Measurements from ENCODE around the gene PARK7. TPM values are rescaled to one million over a fixed set of nuclear protein-coding genes. Genes with fewer than 3 reads are reported as not detected.
A peak's percentile ranks its signal among the peaks of the same experiment; 100 is the strongest.

PARK7 gene
- total RNA-seq, 1 experiment from 2014 or later: 370 TPM

DNA sequence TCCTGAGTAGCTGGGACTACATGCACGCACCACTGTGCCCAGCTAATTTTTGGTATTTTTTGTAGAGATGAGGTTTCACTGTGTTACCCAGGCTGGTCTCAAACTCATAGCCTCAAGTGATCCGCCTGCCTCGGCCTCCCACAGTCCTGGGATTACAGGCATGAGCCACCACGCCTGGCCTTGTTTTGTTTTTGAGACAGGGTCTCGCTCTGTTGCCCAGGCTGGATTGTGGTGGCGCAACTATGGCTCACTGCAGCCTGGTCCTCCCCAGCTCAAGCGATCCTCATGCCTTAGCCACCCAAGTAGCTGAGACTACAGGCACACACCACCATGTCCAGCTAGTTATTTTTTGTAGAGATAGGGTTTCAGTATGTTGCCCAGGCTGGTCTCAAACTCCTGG is 26.0 kb downstream of the PARK7 start:
- no peaks in the 10 kb centered on the region for H3K9me3 ChIP-seq (ENCODE audit: control insufficient read depth in 1 of 2, insufficient read depth in 1 of 2, low read depth in 1 of 2, low read length in 2 of 2)
- TF ChIP-seq, protein P1, sequence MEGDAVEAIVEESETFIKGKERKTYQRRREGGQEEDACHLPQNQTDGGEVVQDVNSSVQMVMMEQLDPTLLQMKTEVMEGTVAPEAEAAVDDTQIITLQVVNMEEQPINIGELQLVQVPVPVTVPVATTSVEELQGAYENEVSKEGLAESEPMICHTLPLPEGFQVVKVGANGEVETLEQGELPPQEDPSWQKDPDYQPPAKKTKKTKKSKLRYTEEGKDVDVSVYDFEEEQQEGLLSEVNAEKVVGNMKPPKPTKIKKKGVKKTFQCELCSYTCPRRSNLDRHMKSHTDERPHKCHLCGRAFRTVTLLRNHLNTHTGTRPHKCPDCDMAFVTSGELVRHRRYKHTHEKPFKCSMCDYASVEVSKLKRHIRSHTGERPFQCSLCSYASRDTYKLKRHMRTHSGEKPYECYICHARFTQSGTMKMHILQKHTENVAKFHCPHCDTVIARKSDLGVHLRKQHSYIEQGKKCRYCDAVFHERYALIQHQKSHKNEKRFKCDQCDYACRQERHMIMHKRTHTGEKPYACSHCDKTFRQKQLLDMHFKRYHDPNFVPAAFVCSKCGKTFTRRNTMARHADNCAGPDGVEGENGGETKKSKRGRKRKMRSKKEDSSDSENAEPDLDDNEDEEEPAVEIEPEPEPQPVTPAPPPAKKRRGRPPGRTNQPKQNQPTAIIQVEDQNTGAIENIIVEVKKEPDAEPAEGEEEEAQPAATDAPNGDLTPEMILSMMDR (IDR thresholded peaks at IDR 0.05 in 2 of 3, conservative IDR thresholded peaks at IDR 0.05 in 1 of 3; ENCODE audit: borderline replicate concordance in 1 of 3, insufficient read depth in 1 of 3, low read depth in 2 of 3, low read length in 2 of 3): no peak
- no peak for TF ChIP-seq EGR1 (IDR thresholded peaks at IDR 0.05; ENCODE audit: low read depth)
- no peak for TF ChIP-seq CEBPB (IDR thresholded peaks at IDR 0.05; ENCODE audit: low read depth)
- TF ChIP-seq FOSL1 (IDR thresholded peaks at IDR 0.05; ENCODE audit: low read depth): no peak
- TF ChIP-seq, protein P2, sequence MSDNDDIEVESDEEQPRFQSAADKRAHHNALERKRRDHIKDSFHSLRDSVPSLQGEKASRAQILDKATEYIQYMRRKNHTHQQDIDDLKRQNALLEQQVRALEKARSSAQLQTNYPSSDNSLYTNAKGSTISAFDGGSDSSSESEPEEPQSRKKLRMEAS (IDR thresholded peaks at IDR 0.05): no peak
- TF ChIP-seq, protein P3, sequence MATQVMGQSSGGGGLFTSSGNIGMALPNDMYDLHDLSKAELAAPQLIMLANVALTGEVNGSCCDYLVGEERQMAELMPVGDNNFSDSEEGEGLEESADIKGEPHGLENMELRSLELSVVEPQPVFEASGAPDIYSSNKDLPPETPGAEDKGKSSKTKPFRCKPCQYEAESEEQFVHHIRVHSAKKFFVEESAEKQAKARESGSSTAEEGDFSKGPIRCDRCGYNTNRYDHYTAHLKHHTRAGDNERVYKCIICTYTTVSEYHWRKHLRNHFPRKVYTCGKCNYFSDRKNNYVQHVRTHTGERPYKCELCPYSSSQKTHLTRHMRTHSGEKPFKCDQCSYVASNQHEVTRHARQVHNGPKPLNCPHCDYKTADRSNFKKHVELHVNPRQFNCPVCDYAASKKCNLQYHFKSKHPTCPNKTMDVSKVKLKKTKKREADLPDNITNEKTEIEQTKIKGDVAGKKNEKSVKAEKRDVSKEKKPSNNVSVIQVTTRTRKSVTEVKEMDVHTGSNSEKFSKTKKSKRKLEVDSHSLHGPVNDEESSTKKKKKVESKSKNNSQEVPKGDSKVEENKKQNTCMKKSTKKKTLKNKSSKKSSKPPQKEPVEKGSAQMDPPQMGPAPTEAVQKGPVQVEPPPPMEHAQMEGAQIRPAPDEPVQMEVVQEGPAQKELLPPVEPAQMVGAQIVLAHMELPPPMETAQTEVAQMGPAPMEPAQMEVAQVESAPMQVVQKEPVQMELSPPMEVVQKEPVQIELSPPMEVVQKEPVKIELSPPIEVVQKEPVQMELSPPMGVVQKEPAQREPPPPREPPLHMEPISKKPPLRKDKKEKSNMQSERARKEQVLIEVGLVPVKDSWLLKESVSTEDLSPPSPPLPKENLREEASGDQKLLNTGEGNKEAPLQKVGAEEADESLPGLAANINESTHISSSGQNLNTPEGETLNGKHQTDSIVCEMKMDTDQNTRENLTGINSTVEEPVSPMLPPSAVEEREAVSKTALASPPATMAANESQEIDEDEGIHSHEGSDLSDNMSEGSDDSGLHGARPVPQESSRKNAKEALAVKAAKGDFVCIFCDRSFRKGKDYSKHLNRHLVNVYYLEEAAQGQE (IDR thresholded peaks at IDR 0.05; ENCODE audit: low read depth): no peak
- no peak for TF ChIP-seq RAD21 (IDR thresholded peaks at IDR 0.05; ENCODE audit: low read depth)
- TF ChIP-seq YY1 (IDR thresholded peaks at IDR 0.05; ENCODE audit: extremely low read depth, insufficient replicate concordance, low read depth, low read length): no peak
- ChIA-PET POLR2A (no interaction called here), RAD21 (ENCODE audit: low non-redundant PET in 1 of 2, low total read pairs in 2 of 2, uncharacterized antibody in 2 of 2, unreplicated experiment in 2 of 2) (no interaction called here), CTCF (no interaction called here)
- no peak overlapping the region; the same call in 1 of the 2 replicates for H3K27ac ChIP-seq (ENCODE audit: low read depth, low read length)
- no peaks in the 10 kb centered on the region for H3K27me3 ChIP-seq (ENCODE audit: insufficient read depth, low read length)
- intact Hi-C loops (cut with micrococcal nuclease): no loop called here
- no peak for DNase-seq (ENCODE audit: low read depth, low spot score)
- no peak overlapping the region for H3K9ac ChIP-seq (ENCODE audit: low read length)
- H4K20me1 ChIP-seq (ENCODE audit: insufficient read depth): no peaks in the 10 kb centered on the region
- 0 out of 2 replicates have a peak, but pooled peaks have one; percentile 9 for ATAC-seq
- H2AFZ ChIP-seq (ENCODE audit: low read depth, low read length, poor library complexity, severe bottlenecking): no peak overlapping the region
- peaks cover 17 to 39% of the 10 kb centered on the region in 2 experiments for H3K36me3 ChIP-seq (ENCODE audit: control insufficient read depth in 1 of 2, insufficient read depth in 2 of 2, low read length in 2 of 2)
- BruUV-seq (replicated peaks): no TSS peak
- H3K4me2 ChIP-seq (ENCODE audit: low read length): no peak overlapping the region
- H3K9me2 ChIP-seq (ENCODE audit: insufficient read depth): no peaks in the 10 kb centered on the region
- H3K4me1 ChIP-seq (ENCODE audit: control insufficient read depth in 1 of 2, insufficient read depth in 2 of 2, low read length in 2 of 2): peaks cover 0 to 6% of the 10 kb centered on the region in 2 experiments; a peak in 2 of 4 replicates
- peaks cover 15% of the 10 kb centered on the region for H3K79me2 ChIP-seq (ENCODE audit: insufficient read depth, low read length)
- H3K4me3 ChIP-seq (replicated peaks in 1 of 2; ENCODE audit: low read depth in 1 of 2, low read length in 2 of 2): no peak overlapping the region
